ENCODE measurements around the gene LRRN2. TPM values are rescaled to one million over a fixed set of nuclear protein-coding genes. Genes with fewer than 3 reads are reported as not detected.

LRRN2 gene
- total RNA-seq, 1 donor from 2014 or later, result 3.9 TPM

- no peak overlapping the region for H3K4me3 Mint-ChIP-seq
- H3K27me3 Mint-ChIP-seq (ENCODE audit: low read depth), result peaks cover 70% of the 10 kb centered on the region
- H3K4me1 Mint-ChIP-seq, result peaks cover 4% of the 10 kb centered on the region
- H3K27ac Mint-ChIP-seq, result no peak overlapping the region
- no peaks in the 10 kb centered on the region for H3K36me3 Mint-ChIP-seq
- no peaks in the 10 kb centered on the region for H3K9me3 Mint-ChIP-seq
- no peak for TF ChIP-seq CTCF (IDR thresholded peaks at IDR 0.05; ENCODE audit: unreplicated experiment)
- no peak for DNase-seq (ENCODE audit: low spot score in 2 of 2, unreplicated experiment in 2 of 2)
Observed at GRCh38 chr1:204726478-204726877, 40.9 kb upstream of the LRRN2 start.

GRCh38 chr1:204725821-204726448, 40.4 kb upstream of the LRRN2 start:
- TF ChIP-seq CTCF (IDR thresholded peaks at IDR 0.05; ENCODE audit: unreplicated experiment), result no peak
- Mint-ChIP-seq H3K27ac (no peak overlapping the region), H3K27me3 (ENCODE audit: low read depth) (peaks cover 66% of the 10 kb centered on the region), H3K9me3 (no peaks in the 10 kb centered on the region), H3K4me1 (peaks cover 4% of the 10 kb centered on the region), H3K4me3 (no peak overlapping the region), H3K36me3 (no peaks in the 10 kb centered on the region)
- DNase-seq (ENCODE audit: low spot score in 2 of 2, unreplicated experiment in 2 of 2), result no peak

GRCh38 chr1:204723131-204723787, 37.7 kb upstream of the LRRN2 start:
- no peak overlapping the region for H3K4me3 Mint-ChIP-seq
- no peaks in the 10 kb centered on the region for H3K36me3 Mint-ChIP-seq
- no peak overlapping the region for H3K27ac Mint-ChIP-seq
- TF ChIP-seq CTCF (IDR thresholded peaks at IDR 0.05; ENCODE audit: unreplicated experiment), result no peak
- no peak for DNase-seq (ENCODE audit: low spot score in 2 of 2, unreplicated experiment in 2 of 2)
- H3K9me3 Mint-ChIP-seq, result peaks cover 6% of the 10 kb centered on the region
- H3K4me1 Mint-ChIP-seq, result no peaks in the 10 kb centered on the region
- H3K27me3 Mint-ChIP-seq (ENCODE audit: low read depth), result peaks cover 41% of the 10 kb centered on the region

- no peak for DNase-seq (ENCODE audit: low spot score in 2 of 2, unreplicated experiment in 2 of 2)
- no peak overlapping the region for H3K4me3 Mint-ChIP-seq
Observed at GRCh38 chr1:204721373-204722055, 36.0 kb upstream of the LRRN2 start.

GRCh38 chr1:204716660-204717059, 31.1 kb upstream of the LRRN2 start:
- peaks cover 4% of the 10 kb centered on the region for H3K4me1 Mint-ChIP-seq
- DNase-seq (ENCODE audit: low spot score in 2 of 2, unreplicated experiment in 2 of 2), result no peak
- H3K27me3 Mint-ChIP-seq (ENCODE audit: low read depth), result peaks cover 57% of the 10 kb centered on the region
- H3K27ac Mint-ChIP-seq, result no peak overlapping the region
- no peak for TF ChIP-seq CTCF (IDR thresholded peaks at IDR 0.05; ENCODE audit: unreplicated experiment)
- no peak overlapping the region for H3K4me3 Mint-ChIP-seq
- no peaks in the 10 kb centered on the region for H3K36me3 Mint-ChIP-seq
- peaks cover 6% of the 10 kb centered on the region for H3K9me3 Mint-ChIP-seq

More at GRCh38 chr1:204721373-204722055, 36.0 kb upstream of the LRRN2 start:
- no peak for TF ChIP-seq CTCF (IDR thresholded peaks at IDR 0.05; ENCODE audit: unreplicated experiment)
- H3K27ac Mint-ChIP-seq, result no peak overlapping the region
- H3K36me3 Mint-ChIP-seq, result no peaks in the 10 kb centered on the region
- peaks cover 44% of the 10 kb centered on the region for H3K27me3 Mint-ChIP-seq (ENCODE audit: low read depth)
- H3K4me1 Mint-ChIP-seq, result no peaks in the 10 kb centered on the region
- H3K9me3 Mint-ChIP-seq, result peaks cover 6% of the 10 kb centered on the region

Data from mesothelial cell of epicardium (in vitro differentiated cells).